GM18951 (cell line): Measurements from ENCODE around the gene TMEM175.
"Not testable (repeated sequence)": the region's sequence is repeated elsewhere in the genome, so short reads cannot be mapped to it uniquely, and the experiment has no call there.

Experiments
- POLR2A ChIP-seq: IDR thresholded peaks from 4 replicates; pipeline ENCODE4 v1.6.1; 2011; ENCODE audit warnings: mild to moderate bottlenecking; ENCODE audit not compliant: insufficient read length, insufficient read depth; ENCODE audit errors: extremely low read depth
- in situ Hi-C: fragments of 300-500 bp; cut with MboI; formaldehyde crosslinking; loops from one replicate; pipeline ENCODE4 v1.12.0; 2022; ENCODE audit warnings: low sequenced_read_pairs, mixed read lengths, inconsistent platforms; ENCODE audit not compliant: unreplicated experiment

The TMEM175 gene

DNA sequence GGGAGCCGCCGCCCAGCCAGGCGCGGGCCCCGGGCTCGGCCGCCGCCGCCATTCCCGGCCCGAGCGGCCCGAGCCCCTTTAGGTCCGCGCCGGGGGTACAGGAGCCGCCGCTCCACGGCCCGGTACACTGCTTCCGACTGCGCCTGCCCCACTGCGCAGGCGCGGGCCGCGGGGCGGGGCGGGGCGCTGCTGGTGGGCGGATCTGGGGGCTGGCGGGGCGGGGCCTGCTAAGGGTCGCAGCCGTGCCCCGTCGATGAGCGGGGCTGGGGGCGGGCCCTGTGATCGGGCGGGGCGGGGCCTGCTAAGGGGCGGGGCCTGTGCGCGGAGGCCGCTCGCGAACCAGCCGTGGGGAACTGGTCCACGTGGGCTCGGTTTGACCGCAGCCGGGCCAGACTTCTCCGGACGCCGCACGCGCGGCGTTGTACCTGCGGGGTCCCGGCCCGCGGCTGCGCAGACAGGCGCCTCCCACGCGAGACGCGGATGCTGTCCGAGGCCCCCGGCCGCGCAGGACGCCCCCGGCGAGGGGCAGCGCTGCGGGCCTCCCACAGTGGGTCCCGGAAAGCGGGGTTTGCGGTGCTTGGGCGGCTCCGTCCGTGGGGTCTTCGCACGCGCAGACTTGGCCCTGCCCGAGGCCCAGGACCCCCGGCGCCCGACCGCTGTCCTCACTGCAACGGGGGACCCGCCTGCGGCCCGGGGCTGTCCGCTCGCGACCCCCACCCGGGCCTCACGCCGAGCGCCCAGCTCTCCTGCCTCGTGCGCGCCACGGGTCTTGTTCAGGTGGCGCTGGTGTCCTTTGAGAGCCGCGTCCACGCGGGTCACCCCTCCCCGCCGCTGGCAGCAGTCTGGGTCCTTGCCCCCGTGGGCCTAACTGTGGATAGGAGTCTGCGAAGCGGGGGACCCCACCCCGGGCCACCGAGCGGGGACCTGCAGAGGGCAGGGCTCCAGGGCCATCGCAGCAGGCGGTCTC, 41.5 kb downstream of the TMEM175 start, which contains the start of gene DGKQ:
Gene DGKQ (minus strand): TSS at position 139 of the 967 bp plus-strand sequence. CDS start 87 bp downstream, at position 52.
- peak; percentile 72 for TF ChIP-seq POLR2A
- in situ Hi-C loops, result no loop called here

DNA sequence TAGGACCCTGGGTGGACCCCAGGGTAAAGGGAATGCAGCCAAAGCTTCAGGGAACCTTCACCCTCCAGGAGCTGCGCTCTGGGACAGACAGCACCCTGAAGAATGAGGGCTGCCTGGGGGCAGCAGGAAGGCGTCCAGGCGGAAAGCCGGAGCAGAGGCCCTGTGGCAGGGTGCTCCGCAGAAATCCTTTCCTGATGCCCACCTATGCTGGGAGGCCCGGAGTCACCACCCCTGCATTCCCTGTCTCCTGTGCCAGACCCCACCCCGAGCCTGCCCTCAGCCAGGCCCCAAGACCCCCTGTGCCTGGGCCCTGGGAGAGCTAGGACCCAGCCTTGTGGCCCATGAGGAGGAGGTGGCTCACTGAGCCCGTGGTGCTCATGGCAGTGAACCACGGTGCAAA, 42.4 kb downstream of the TMEM175 start:
- no peak for TF ChIP-seq POLR2A
- in situ Hi-C loops, result no loop called here

DNA sequence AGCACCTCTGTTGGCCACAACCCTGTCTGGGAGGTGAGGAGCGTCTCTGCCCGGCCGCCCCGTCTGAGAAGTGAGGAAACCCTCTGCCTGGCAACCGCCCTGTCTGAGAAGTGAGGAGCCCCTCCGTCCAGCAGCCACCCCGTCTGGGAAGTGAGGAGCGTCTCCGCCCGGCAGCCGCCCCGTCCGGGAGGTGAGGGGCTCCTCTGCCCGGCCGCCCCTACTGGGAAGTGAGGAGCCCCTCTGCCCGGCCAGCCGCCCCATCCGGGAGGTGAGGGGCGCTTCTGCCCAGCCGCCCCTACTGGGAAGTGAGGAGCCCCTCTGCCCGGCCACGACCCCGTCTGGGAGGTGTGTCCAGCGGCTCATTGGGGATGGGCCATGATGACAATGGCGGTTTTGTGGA, 43.8 kb downstream of the TMEM175 start:
- in situ Hi-C loops, result not testable (repeated sequence)

DNA sequence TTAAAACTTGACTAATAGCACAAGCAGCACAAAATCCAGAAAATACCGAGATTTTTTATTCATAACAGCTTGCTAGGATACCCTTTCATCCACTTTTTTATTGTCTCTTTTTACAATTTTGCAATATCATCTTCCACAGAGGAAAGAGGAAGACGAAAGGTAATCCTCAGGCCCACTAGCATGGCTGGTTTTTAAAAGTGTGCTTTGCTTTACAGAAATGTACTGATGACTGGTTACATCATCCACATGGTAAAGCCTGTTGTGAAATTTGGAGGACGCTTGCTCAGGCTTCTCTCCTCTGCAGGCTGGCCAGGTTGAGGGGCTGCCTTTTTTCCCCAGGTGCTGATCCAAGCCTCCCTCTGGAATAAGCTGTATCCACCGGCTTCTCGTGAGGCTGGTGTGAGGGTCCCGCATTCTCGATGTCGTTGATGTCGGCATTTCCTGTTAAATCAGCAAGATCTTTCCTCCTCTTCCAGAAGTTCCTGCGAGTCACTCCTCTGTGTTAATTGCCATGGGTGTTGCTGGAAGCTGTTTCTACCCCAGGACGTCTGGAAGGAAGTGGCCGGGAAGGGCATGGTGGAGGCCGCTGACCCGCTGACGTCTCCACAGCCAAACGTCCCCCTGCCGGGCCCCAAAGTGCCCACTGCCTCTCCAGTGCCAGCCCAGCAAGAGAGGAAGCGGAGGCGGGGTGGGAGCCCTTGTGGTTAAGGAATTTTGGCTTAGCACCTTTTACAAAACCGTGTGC, 46.9 kb downstream of the TMEM175 start:
- in situ Hi-C loops, result no loop called here
- no peak for TF ChIP-seq POLR2A

DNA sequence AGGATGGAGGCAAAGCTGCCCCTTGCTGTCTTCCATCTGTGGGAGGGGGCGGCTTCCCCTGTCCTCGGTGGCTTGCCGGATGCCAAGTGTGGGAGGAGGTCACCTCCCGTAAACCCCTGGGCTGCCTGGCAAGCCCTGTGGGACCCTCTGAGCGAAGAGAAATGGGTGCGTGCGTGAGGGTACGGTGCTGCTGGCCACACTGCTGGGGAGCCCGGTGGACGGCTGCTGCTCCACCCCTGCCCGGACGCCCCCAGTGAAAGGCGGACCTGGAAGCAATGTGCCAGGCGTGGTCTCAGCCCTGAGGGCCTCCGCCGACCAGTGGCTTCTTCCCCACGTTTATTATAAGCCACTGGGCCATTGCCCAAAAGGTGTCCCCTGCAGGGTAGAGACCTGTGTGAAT, 50.0 kb downstream of the TMEM175 start:
- in situ Hi-C loops, result no loop called here
- no peak for TF ChIP-seq POLR2A

DNA sequence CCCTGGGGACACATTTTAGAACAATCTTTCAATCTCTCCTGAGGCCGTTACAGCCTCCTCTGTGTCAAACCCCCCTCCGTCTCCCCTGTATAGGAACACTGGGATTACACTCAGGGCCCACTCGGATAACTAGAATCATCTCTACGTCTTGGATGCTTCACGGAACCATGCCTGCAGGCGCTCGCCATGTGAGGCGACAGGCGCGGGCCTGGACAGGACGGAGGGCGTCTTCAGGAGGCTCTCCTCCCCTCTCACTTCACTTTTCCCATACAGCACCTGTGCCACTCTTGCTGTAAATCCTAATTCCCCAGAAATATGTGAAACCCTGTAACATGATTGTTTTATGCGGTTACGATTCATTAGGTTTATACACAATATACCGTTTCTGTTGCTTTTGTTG, 50.6 kb downstream of the TMEM175 start:
- TF ChIP-seq POLR2A, result no peak
- in situ Hi-C loops, result no loop called here

DNA sequence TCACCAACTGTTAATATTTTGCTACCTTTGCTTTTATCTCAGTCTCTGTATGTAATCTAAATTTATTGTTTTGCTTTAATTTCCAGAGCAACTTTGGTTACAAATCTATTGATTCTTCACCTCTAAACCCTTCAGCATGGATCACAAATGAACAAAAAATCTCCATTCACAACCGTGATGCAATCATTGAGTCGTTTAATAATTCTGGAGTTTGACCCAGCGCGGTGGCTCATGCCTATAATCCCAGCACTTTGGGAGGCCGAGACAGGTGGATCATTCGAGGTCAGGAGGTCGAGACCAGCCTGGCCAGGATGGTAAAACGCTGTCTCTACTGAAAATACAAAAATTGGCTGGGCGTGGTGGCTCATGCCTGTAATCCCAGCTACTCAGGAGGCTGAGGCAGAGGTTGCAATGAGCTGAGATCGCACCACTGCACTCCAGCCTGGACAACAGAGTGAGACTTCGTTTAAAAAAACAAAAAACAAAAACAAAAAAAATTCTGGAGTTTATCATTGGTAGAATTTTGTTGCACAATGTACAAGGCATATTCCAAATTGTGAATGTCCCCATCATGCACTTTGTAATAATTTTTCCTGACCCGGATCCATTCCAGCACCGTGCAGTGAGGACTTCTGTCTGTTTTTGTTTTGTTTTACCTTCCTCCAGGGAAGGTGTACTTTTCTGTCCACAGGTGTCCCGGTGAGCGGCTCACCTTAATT, 52.2 kb downstream of the TMEM175 start:
- in situ Hi-C loops, result no loop called here

DNA sequence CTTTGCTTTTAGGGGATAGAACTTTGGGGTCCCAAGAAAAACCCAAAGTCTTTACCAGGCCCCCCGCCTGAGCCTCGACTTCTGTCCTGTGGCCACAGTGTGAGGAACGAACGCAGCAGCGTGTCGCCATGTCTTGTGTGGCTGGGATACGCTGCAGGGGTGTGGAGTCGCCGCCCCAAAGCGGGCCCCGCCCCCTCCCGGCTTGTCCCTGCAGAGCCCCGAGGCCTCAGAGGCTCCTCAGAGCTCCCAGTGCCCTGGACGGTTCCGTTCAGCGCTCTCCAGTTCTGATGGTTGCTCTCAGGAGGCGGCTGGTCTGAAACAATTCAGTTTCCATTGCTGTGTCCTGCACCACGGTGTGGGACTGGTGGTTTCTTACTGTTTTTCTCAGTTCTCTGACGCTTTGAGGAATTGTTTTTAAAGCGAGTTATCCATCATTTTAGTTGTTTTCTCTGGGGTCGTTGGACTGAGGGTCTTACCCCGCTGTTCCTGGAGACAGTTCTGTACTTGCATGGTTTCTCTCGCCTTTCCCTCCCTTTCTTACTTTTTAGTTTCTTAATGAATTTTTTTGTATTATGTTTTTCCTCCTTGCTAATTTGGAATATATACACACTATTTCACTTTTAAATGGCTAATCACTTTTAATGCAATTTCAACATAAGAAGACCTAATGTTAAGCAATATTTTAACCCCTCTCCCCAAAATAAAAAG, 53.0 kb downstream of the TMEM175 start:
- in situ Hi-C loops, result no loop called here
- no peak for TF ChIP-seq POLR2A

More for the DNA sequence above, 52.2 kb downstream of the TMEM175 start:
- TF ChIP-seq POLR2A, result no peak

DNA sequence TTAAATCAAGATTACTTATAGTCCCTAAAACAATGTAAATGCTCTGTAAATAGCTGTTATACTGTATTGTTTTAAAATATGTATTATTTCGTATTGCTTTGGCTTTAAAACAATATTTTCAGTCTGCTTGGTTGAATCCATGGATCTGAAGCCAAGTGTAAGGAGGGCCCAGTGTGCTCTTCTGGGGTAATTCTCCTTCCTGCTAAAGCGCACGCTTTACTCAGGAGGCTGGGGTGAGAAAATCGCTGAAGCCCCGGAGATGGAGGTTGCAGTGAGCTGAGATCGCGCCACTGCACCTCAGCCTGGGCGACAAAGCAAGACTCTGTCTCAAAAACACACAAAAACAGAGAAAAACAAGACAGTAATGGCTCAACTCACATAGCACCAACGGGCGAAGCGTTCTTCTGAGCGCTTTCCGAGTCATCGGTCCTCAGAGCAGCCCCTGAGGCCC, 54.2 kb downstream of the TMEM175 start:
- in situ Hi-C loops, result no loop called here
- no peak for TF ChIP-seq POLR2A

DNA sequence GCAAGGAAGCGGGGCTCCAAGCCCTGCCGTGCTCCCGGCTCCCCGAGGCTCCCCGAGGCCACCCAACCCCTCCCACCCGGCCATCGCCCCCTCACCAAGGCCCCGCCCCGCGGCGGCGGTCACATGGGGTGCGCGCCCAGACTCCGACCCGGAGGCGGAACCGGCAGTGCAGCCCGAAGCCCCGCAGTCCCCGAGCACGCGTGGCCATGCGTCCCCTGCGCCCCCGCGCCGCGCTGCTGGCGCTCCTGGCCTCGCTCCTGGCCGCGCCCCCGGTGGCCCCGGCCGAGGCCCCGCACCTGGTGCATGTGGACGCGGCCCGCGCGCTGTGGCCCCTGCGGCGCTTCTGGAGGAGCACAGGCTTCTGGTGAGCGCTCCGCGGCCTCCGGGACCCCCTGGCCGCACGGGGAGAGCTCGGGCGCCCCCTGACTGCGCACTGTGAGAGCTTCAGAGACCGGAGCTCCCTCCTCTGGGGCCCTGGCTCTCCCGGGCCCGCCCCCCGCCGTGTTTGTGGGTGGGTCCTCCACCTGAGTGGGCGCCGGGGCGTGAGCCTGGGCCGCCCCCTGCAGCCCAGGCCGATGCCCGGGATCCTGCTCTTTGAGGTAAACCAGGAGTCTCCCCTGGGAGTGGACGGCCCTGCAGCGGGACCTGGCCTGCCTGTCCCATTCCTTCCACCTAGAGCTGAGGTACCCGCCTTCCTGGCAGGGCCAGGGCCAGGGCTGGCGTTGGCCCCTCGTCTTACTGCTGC, 54.8 kb downstream of the TMEM175 start, which contains the start of gene IDUA:
Gene IDUA (plus strand): TSS at position 166 of the 745 bp plus-strand sequence. CDS start 41 bp downstream, at position 207.
- in situ Hi-C loops, result no loop called here
- TF ChIP-seq POLR2A, result peak; percentile 47

DNA sequence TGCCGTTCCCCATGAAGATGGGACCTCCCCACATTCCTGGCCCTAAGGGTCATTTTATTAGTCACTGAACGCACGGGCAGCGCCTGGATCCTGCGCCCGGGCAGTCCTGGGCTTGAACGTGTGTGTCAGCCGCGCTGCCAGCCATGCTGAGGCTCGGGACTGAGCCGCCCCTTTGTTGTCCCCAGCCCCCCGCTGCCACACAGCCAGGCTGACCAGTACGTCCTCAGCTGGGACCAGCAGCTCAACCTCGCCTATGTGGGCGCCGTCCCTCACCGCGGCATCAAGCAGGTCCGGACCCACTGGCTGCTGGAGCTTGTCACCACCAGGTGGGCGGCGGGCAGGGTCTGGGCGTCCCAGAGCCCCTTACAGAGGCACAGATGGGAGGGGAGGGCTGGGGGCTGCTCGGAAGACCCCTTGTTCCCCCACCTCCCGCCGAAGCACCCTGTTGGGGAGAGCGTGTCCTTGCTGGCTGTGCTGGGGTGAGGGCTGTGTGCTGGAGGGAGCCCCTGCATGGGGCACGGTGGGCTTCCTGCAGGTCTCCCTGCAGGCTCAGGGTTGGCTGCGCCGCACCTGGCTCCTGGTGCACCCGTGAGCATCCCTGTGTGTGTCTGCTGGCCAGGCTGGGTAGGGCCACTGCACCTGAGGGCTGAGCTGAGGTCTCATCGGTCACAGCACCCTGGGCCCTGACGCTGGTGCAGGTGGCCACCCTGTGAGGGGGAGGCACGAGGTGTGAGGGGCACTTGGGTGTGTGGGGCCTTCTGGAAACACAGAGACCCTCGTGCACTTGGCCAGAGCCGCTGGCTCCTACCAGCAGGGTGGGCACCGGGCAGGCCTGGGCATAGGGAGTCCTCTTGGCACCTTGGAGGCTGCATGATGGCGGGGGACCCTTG, 55.6 kb downstream of the TMEM175 start:
- in situ Hi-C loops, result no loop called here
- no peak for TF ChIP-seq POLR2A
